K562 (cell line): ENCODE data around the gene NUDT14. TPM values are rescaled to one million over a fixed set of nuclear protein-coding genes. Genes with fewer than 3 reads are reported as not detected.
A peak's percentile ranks its signal among the peaks of the same experiment; 100 is the strongest.

Source experiments
- ARNT ChIP-seq, 2 experiments: fragments of 450-650 bp; IDR thresholded peaks; 2 replicates each; pipeline ENCODE4 v1.6.1; 2016; ENCODE audit warnings: mild to moderate bottlenecking in 1 of 2
- BCL6 ChIP-seq: fragments of 250-450 bp; sonication (Bioruptor Pico); IDR thresholded peaks from 2 replicates; pipeline ENCODE4 v1.4.0; 2020
- BCOR ChIP-seq: fragments of 450-650 bp; IDR thresholded peaks from 2 replicates; pipeline ENCODE4 v1.6.1; 2016
- E2F3 ChIP-seq: fragments of 250-450 bp; sonication (Bioruptor Pico); IDR thresholded peaks from 2 replicates; pipeline ENCODE4 v1.4.0; 2020; ENCODE audit warnings: mild to moderate bottlenecking
- FOXJ2 ChIP-seq: fragments of 200-800 bp; sonication (Bioruptor generic); IDR thresholded peaks from 2 replicates; pipeline ENCODE4 v1.6.1; 2016; ENCODE audit warnings: missing genetic modification characterization, missing compliant biosample characterization
- GABPB1 ChIP-seq: sonication (generic); formaldehyde crosslinking; IDR thresholded peaks from 2 replicates; pipeline ENCODE4 v1.8.0; 2022; ENCODE audit warnings: mild to moderate bottlenecking, missing genetic modification reagents
- HNRNPLL ChIP-seq: fragments of 200-400 bp; formaldehyde crosslinking; IDR thresholded peaks from 2 replicates; pipeline ENCODE4 v1.6.1; 2017; ENCODE audit warnings: low read length, low read depth, mild to moderate bottlenecking; ENCODE audit not compliant: poor library complexity, severe bottlenecking
- NFRKB ChIP-seq: fragments of 450-650 bp; IDR thresholded peaks from 2 replicates; pipeline ENCODE4 v1.6.1; 2016; ENCODE audit warnings: low read depth
- POLR3G ChIP-seq: IDR thresholded peaks from 2 replicates; pipeline ENCODE4 v1.6.1; 2011; ENCODE audit not compliant: insufficient read length, insufficient replicate concordance; ENCODE audit errors: extremely low read depth
- SMAD1 ChIP-seq: fragments of 150-350 bp; IDR thresholded peaks from 2 replicates; pipeline ENCODE4 v1.6.1; 2014; ENCODE audit warnings: low read length, low read depth; ENCODE audit not compliant: partially characterized antibody
- ZBTB7A ChIP-seq: IDR thresholded peaks from 2 replicates; pipeline ENCODE4 v1.6.1; 2011; ENCODE audit warnings: low read depth, mild to moderate bottlenecking, low read length, moderate library complexity, borderline replicate concordance; ENCODE audit not compliant: control insufficient read depth
- polyA plus RNA-seq, 8 experiments: library from polyadenylated mRNA; depleted of rRNA in 4 of 8; stranded (reverse) in 5 of 8; unstranded in 3 of 8; fragments of >200 nt; fragmentation: Nextera tagmentation in 2 of 8; fragmentation: Illumina TruSeq in 1 of 8; extraction: Ambion mirVana in 2 of 8; extraction: Trizol in 1 of 8; gene quantifications; 2 replicates each; pipeline versions ENCODE4 v1.2.1 to v1.2.3, GENCODE V29; 2011 to 2014; ENCODE audit warnings: inconsistent platforms in 1 of 8, missing spikeins in 1 of 8
- total RNA-seq, 7 experiments: library from RNA; depleted of rRNA in 6 of 7; stranded (reverse); fragments of >200 nt in 6 of 7; fragmentation: Illumina TruSeq in 2 of 7; extraction: Trizol in 2 of 7; gene quantifications; 2 replicates each; pipeline versions ENCODE4 v1.2.1 to v1.2.3, GENCODE V29; 2011 to 2021; ENCODE audit warnings: low replicate concordance in 1 of 7
- TF ChIP-seq, protein P1 (sequence below): sonication (generic); formaldehyde crosslinking; IDR thresholded peaks from 2 replicates; pipeline ENCODE4 v1.8.1; 2022; ENCODE audit warnings: missing genetic modification reagents
- TF ChIP-seq, protein P2 (sequence below): fragments of 450-650 bp; IDR thresholded peaks from 2 replicates; pipeline ENCODE4 v1.7.1; 2018; ENCODE audit warnings: mild to moderate bottlenecking, low read depth; ENCODE audit not compliant: partially characterized antibody
- TF ChIP-seq, protein P3 (sequence below): fragments of 200-800 bp; sonication (Bioruptor generic); IDR thresholded peaks from 2 replicates; pipeline ENCODE4 v1.6.1; 2017; ENCODE audit warnings: missing genetic modification characterization, missing compliant biosample characterization
- TF ChIP-seq, protein P4 (sequence below): fragments of 250-450 bp; sonication (Bioruptor Pico); IDR thresholded peaks from 2 replicates; pipeline ENCODE4 v1.5.0; 2020; ENCODE audit warnings: mild to moderate bottlenecking, borderline replicate concordance
- TF ChIP-seq, protein P5 (sequence below): IDR thresholded peaks from 2 replicates; pipeline ENCODE4 v1.6.1; 2012; ENCODE audit warnings: low read depth, low read length, improper control_type of control experiment, borderline replicate concordance
- TF ChIP-seq, protein P6 (sequence below): sonication (generic); formaldehyde crosslinking; IDR thresholded peaks from 2 replicates; pipeline ENCODE4 v1.8.0; 2022; ENCODE audit warnings: mild to moderate bottlenecking, missing genetic modification reagents

NUDT14 gene
- total and polyA plus RNA-seq, 9 of the 15 experiments (the other 6 are each of a cell fraction or from before 2014, with no cell fraction given): 0.14 to 16.3 (median 8.2) TPM

DNA sequence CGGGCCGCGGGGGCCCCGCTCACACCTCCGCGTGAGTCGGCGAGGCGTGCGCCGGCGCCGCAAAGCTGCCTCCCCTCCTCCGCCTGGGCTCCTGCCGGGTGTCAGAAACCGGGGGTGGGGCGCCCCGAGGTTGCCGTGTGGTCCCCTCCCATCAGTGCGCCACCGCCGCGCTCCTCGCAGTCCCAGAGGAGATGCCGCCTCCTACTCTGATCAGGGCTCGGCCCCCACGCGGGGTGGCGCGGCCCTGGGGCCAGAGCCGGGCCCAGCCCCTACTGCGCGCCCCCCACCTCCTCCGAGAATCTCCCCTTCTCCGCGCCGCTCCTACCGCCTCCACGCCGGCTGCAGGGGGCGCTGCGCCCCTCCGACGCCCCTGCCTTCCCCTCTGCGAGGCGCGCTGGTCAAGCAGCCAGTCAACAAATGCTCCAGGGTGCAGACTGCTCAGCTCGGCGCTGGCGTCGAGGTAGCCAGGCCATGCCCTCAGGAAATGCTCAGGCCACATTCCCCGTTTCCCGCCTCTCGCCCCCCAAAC is 12.1 kb downstream of the NUDT14 start (continued):
- TF ChIP-seq, protein P1, sequence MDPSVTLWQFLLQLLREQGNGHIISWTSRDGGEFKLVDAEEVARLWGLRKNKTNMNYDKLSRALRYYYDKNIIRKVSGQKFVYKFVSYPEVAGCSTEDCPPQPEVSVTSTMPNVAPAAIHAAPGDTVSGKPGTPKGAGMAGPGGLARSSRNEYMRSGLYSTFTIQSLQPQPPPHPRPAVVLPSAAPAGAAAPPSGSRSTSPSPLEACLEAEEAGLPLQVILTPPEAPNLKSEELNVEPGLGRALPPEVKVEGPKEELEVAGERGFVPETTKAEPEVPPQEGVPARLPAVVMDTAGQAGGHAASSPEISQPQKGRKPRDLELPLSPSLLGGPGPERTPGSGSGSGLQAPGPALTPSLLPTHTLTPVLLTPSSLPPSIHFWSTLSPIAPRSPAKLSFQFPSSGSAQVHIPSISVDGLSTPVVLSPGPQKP (CRISPR knock-in tag): no peak
- TF ChIP-seq, protein P2, sequence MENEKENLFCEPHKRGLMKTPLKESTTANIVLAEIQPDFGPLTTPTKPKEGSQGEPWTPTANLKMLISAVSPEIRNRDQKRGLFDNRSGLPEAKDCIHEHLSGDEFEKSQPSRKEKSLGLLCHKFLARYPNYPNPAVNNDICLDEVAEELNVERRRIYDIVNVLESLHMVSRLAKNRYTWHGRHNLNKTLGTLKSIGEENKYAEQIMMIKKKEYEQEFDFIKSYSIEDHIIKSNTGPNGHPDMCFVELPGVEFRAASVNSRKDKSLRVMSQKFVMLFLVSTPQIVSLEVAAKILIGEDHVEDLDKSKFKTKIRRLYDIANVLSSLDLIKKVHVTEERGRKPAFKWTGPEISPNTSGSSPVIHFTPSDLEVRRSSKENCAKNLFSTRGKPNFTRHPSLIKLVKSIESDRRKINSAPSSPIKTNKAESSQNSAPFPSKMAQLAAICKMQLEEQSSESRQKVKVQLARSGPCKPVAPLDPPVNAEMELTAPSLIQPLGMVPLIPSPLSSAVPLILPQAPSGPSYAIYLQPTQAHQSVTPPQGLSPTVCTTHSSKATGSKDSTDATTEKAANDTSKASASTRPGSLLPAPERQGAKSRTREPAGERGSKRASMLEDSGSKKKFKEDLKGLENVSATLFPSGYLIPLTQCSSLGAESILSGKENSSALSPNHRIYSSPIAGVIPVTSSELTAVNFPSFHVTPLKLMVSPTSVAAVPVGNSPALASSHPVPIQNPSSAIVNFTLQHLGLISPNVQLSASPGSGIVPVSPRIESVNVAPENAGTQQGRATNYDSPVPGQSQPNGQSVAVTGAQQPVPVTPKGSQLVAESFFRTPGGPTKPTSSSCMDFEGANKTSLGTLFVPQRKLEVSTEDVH: no peak
- TF ChIP-seq E2F3 (no peak), POLR3G (no peak), BCL6 (CRISPR knock-in tag) (no peak), FOXJ2 (tag) (no peak), BCOR (0 out of 2 replicates have a peak, but pooled peaks have one; percentile 32), ARNT (IDR thresholded peaks at IDR 0.05) (no peak), HNRNPLL (peak; percentile 57), ZBTB7A (peak; percentile 93), GABPB1 (CRISPR knock-in tag) (0 out of 2 replicates have a peak, but pooled peaks have one; percentile 37), SMAD1 (no peak), NFRKB (no peak)
- TF ChIP-seq, protein P3, sequence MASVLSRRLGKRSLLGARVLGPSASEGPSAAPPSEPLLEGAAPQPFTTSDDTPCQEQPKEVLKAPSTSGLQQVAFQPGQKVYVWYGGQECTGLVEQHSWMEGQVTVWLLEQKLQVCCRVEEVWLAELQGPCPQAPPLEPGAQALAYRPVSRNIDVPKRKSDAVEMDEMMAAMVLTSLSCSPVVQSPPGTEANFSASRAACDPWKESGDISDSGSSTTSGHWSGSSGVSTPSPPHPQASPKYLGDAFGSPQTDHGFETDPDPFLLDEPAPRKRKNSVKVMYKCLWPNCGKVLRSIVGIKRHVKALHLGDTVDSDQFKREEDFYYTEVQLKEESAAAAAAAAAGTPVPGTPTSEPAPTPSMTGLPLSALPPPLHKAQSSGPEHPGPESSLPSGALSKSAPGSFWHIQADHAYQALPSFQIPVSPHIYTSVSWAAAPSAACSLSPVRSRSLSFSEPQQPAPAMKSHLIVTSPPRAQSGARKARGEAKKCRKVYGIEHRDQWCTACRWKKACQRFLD (CRISPR knock-in tag): no peak
- TF ChIP-seq, protein P4, sequence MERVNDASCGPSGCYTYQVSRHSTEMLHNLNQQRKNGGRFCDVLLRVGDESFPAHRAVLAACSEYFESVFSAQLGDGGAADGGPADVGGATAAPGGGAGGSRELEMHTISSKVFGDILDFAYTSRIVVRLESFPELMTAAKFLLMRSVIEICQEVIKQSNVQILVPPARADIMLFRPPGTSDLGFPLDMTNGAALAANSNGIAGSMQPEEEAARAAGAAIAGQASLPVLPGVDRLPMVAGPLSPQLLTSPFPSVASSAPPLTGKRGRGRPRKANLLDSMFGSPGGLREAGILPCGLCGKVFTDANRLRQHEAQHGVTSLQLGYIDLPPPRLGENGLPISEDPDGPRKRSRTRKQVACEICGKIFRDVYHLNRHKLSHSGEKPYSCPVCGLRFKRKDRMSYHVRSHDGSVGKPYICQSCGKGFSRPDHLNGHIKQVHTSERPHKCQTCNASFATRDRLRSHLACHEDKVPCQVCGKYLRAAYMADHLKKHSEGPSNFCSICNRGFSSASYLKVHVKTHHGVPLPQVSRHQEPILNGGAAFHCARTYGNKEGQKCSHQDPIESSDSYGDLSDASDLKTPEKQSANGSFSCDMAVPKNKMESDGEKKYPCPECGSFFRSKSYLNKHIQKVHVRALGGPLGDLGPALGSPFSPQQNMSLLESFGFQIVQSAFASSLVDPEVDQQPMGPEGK (CRISPR knock-in tag): no peak
- TF ChIP-seq, protein P5, sequence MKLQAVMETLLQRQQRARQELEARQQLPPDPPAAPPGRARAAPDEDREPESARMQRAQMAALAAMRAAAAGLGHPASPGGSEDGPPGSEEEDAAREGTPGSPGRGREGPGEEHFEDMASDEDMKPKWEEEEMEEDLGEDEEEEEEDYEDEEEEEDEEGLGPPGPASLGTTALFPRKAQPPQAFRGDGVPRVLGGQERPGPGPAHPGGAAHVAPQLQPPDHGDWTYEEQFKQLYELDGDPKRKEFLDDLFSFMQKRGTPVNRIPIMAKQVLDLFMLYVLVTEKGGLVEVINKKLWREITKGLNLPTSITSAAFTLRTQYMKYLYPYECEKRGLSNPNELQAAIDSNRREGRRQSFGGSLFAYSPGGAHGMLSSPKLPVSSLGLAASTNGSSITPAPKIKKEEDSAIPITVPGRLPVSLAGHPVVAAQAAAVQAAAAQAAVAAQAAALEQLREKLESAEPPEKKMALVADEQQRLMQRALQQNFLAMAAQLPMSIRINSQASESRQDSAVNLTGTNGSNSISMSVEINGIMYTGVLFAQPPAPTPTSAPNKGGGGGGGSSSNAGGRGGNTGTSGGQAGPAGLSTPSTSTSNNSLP: no peak
- TF ChIP-seq, protein P6, sequence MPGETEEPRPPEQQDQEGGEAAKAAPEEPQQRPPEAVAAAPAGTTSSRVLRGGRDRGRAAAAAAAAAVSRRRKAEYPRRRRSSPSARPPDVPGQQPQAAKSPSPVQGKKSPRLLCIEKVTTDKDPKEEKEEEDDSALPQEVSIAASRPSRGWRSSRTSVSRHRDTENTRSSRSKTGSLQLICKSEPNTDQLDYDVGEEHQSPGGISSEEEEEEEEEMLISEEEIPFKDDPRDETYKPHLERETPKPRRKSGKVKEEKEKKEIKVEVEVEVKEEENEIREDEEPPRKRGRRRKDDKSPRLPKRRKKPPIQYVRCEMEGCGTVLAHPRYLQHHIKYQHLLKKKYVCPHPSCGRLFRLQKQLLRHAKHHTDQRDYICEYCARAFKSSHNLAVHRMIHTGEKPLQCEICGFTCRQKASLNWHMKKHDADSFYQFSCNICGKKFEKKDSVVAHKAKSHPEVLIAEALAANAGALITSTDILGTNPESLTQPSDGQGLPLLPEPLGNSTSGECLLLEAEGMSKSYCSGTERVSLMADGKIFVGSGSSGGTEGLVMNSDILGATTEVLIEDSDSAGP (CRISPR knock-in tag): no peak
